SK-N-MC (cell line): ENCODE data around the gene PARM1.

Experiments
- EZH2 ChIP-seq: fragments of 200-600 bp; sonication (generic); IDR thresholded peaks from one replicate; pipeline ENCODE4 v1.6.1; 2017; ENCODE audit warnings: antibody characterized with exemption
- POLR2AphosphoS5 ChIP-seq: IDR thresholded peaks from 2 replicates; pipeline ENCODE4 v1.6.1; 2012; ENCODE audit warnings: mild to moderate bottlenecking, low read depth, low read length, borderline replicate concordance

GRCh38 chr4:75037252-75037651 lies 104.3 kb downstream of the PARM1 start:
- TF ChIP-seq EZH2 (no peak), POLR2AphosphoS5 (no peak)
